GM12874 (cell line): ENCODE measurements around the gene EPN3.

Source experiments
- CTCF ChIP-seq: IDR thresholded peaks from 2 replicates; pipeline ENCODE4 v1.5.1; 2011; ENCODE audit warnings: low read depth, mild to moderate bottlenecking, control low read depth, low read length, moderate library complexity; ENCODE audit not compliant: insufficient read depth

Gene EPN3

GRCh38 chr17:50568659-50569058 is 36.1 kb downstream of the EPN3 start:
- no peak for TF ChIP-seq CTCF

- no peak for TF ChIP-seq CTCF
Observed at GRCh38 chr17:50569592-50569991, 37.1 kb downstream of the EPN3 start.

- TF ChIP-seq CTCF, result no peak
Observed at GRCh38 chr17:50570032-50570431, 37.5 kb downstream of the EPN3 start.

GRCh38 chr17:50570528-50570927 is 38.0 kb downstream of the EPN3 start:
- TF ChIP-seq CTCF, result no peak

- no peak for TF ChIP-seq CTCF
Observed at GRCh38 chr17:50571681-50572080, 39.1 kb downstream of the EPN3 start.

GRCh38 chr17:50572541-50572940 is 40.0 kb downstream of the EPN3 start:
- no peak for TF ChIP-seq CTCF

- TF ChIP-seq CTCF, result no peak
Observed at GRCh38 chr17:50573866-50574611, 41.5 kb downstream of the EPN3 start.
